ENCODE measurements around the gene ABHD2.

Gene ABHD2

GRCh38 chr15:89178307-89178977 lies 90.2 kb downstream of the ABHD2 start:
- Histone ChIP-seq H3K27ac (ENCODE audit: low read depth, low read length) (no peak overlapping the region), H3K79me1 (ENCODE audit: low read length) (no peaks in the 10 kb centered on the region), H3K4ac (ENCODE audit: low read depth, low read length) (no peak overlapping the region), H3K23ac (ENCODE audit: low read length) (no peak overlapping the region), H3K4me2 (ENCODE audit: low read length) (no peak overlapping the region), H4K8ac (ENCODE audit: low read depth, low read length) (no peak overlapping the region), H3K14ac (ENCODE audit: low read length) (no peak overlapping the region), H2BK12ac (ENCODE audit: low read length) (no peak overlapping the region), H3K27me3 (ENCODE audit: insufficient read depth, low read length) (no peaks in the 10 kb centered on the region), H3K18ac (ENCODE audit: low read length) (no peak overlapping the region), H2AFZ (ENCODE audit: insufficient read depth, low read length, poor library complexity) (no peak overlapping the region), H3K4me3 (ENCODE audit: low read depth, low read length) (no peak overlapping the region), H3K79me2 (ENCODE audit: control insufficient read depth, insufficient read depth, low read length, poor library complexity) (no peaks in the 10 kb centered on the region), H3K9me3 (ENCODE audit: insufficient read depth, low read depth, low read length) (no peaks in the 10 kb centered on the region), H4K12ac (ENCODE audit: low read depth, low read length) (no peak overlapping the region), H2BK120ac (ENCODE audit: insufficient read depth, low read length, poor library complexity) (no peak overlapping the region), H2AK5ac (ENCODE audit: low read length) (no peak overlapping the region), H3K36me3 (ENCODE audit: control insufficient read depth in 1 of 2, insufficient read depth in 2 of 2, low read length in 2 of 2) (peaks cover 9 to 17% of the 10 kb centered on the region in 2 experiments), H2BK5ac (ENCODE audit: low read depth, low read length, poor library complexity) (no peak overlapping the region), H3K9ac (ENCODE audit: low read length) (no peak overlapping the region), H4K91ac (ENCODE audit: low read depth, low read length) (no peak overlapping the region), H3K4me1 (ENCODE audit: control insufficient read depth in 1 of 2, insufficient read depth in 2 of 2, low read length in 2 of 2) (peaks cover 0 to 3% of the 10 kb centered on the region in 2 experiments)
- no CpG with 5 or more reads among the region's 11 CpGs for WGBS (ENCODE audit: extremely low coverage, insufficient coverage, insufficient read length)
- DNase-seq, result no peak

GRCh38 chr15:89179966-89180875 lies 92.0 kb downstream of the ABHD2 start:
- Histone ChIP-seq H3K4me2 (ENCODE audit: low read length) (no peak overlapping the region), H3K79me2 (ENCODE audit: control insufficient read depth, insufficient read depth, low read length, poor library complexity) (no peaks in the 10 kb centered on the region), H2AFZ (ENCODE audit: insufficient read depth, low read length, poor library complexity) (no peak overlapping the region), H3K4ac (ENCODE audit: low read depth, low read length) (no peak overlapping the region), H3K27ac (ENCODE audit: low read depth, low read length) (no peak overlapping the region), H2AK5ac (ENCODE audit: low read length) (no peak overlapping the region), H3K9me3 (ENCODE audit: insufficient read depth, low read depth, low read length) (no peaks in the 10 kb centered on the region), H3K23ac (ENCODE audit: low read length) (no peak overlapping the region), H3K36me3 (ENCODE audit: control insufficient read depth in 1 of 2, insufficient read depth in 2 of 2, low read length in 2 of 2) (peaks cover 9 to 19% of the 10 kb centered on the region in 2 experiments), H3K18ac (ENCODE audit: low read length) (no peak overlapping the region), H2BK12ac (ENCODE audit: low read length) (no peak overlapping the region), H2BK120ac (ENCODE audit: insufficient read depth, low read length, poor library complexity) (no peak overlapping the region), H4K12ac (ENCODE audit: low read depth, low read length) (no peak overlapping the region), H3K14ac (ENCODE audit: low read length) (no peak overlapping the region), H4K91ac (ENCODE audit: low read depth, low read length) (no peak overlapping the region), H3K79me1 (ENCODE audit: low read length) (no peaks in the 10 kb centered on the region), H3K9ac (ENCODE audit: low read length) (no peak overlapping the region), H3K27me3 (ENCODE audit: insufficient read depth, low read length) (no peaks in the 10 kb centered on the region), H4K8ac (ENCODE audit: low read depth, low read length) (no peak overlapping the region), H3K4me1 (ENCODE audit: control insufficient read depth in 1 of 2, insufficient read depth in 2 of 2, low read length in 2 of 2) (peaks cover 0 to 3% of the 10 kb centered on the region in 2 experiments), H2BK5ac (ENCODE audit: low read depth, low read length, poor library complexity) (no peak overlapping the region), H3K4me3 (ENCODE audit: low read depth, low read length) (no peak overlapping the region)
- DNase-seq, result no peak
- no CpG with 5 or more reads among the region's 5 CpGs for WGBS (ENCODE audit: extremely low coverage, insufficient coverage, insufficient read length)

- H3K9ac ChIP-seq (ENCODE audit: low read length), result no peak overlapping the region
- no peaks in the 10 kb centered on the region for H3K4me1 ChIP-seq (ENCODE audit: control insufficient read depth in 1 of 2, insufficient read depth in 2 of 2, low read length in 2 of 2)
- H4K8ac ChIP-seq (ENCODE audit: low read depth, low read length), result no peak overlapping the region
- H4K91ac ChIP-seq (ENCODE audit: low read depth, low read length), result no peak overlapping the region
- H2AK5ac ChIP-seq (ENCODE audit: low read length), result no peak overlapping the region
- no peak for DNase-seq
- no peaks in the 10 kb centered on the region for H3K9me3 ChIP-seq (ENCODE audit: insufficient read depth, low read depth, low read length)
- H3K27me3 ChIP-seq (ENCODE audit: insufficient read depth, low read length), result no peaks in the 10 kb centered on the region
- H3K4me3 ChIP-seq (ENCODE audit: low read depth, low read length), result no peak overlapping the region
- H2BK12ac ChIP-seq (ENCODE audit: low read length), result no peak overlapping the region
- no peak overlapping the region for H3K23ac ChIP-seq (ENCODE audit: low read length)
- H2AFZ ChIP-seq (ENCODE audit: insufficient read depth, low read length, poor library complexity), result no peak overlapping the region
- no peak overlapping the region for H3K14ac ChIP-seq (ENCODE audit: low read length)
- no peak overlapping the region for H2BK5ac ChIP-seq (ENCODE audit: low read depth, low read length, poor library complexity)
- H3K18ac ChIP-seq (ENCODE audit: low read length), result no peak overlapping the region
- H3K79me1 ChIP-seq (ENCODE audit: low read length), result no peaks in the 10 kb centered on the region
- no peaks in the 10 kb centered on the region for H3K79me2 ChIP-seq (ENCODE audit: control insufficient read depth, insufficient read depth, low read length, poor library complexity)
- H3K4ac ChIP-seq (ENCODE audit: low read depth, low read length), result no peak overlapping the region
- peaks cover 9 to 16% of the 10 kb centered on the region in 2 experiments for H3K36me3 ChIP-seq (ENCODE audit: control insufficient read depth in 1 of 2, insufficient read depth in 2 of 2, low read length in 2 of 2)
- H3K27ac ChIP-seq (ENCODE audit: low read depth, low read length), result no peak overlapping the region
- H3K4me2 ChIP-seq (ENCODE audit: low read length), result no peak overlapping the region
- no peak overlapping the region for H2BK120ac ChIP-seq (ENCODE audit: insufficient read depth, low read length, poor library complexity)
- H4K12ac ChIP-seq (ENCODE audit: low read depth, low read length), result no peak overlapping the region
- no CpG with 5 or more reads among the region's 6 CpGs for WGBS (ENCODE audit: extremely low coverage, insufficient coverage, insufficient read length)
These were observed 96.1 kb downstream of the ABHD2 start for GRCh38 chr15:89184357-89184756.

- no peak overlapping the region for H2AFZ ChIP-seq (ENCODE audit: insufficient read depth, low read length, poor library complexity)
- no CpG with 5 or more reads among the region's 12 CpGs for WGBS (ENCODE audit: extremely low coverage, insufficient coverage, insufficient read length)
- H3K9me3 ChIP-seq (ENCODE audit: insufficient read depth, low read depth, low read length), result no peaks in the 10 kb centered on the region
- no peak overlapping the region for H2AK5ac ChIP-seq (ENCODE audit: low read length)
- DNase-seq, result no peak
- H4K91ac ChIP-seq (ENCODE audit: low read depth, low read length), result no peak overlapping the region
- no peak overlapping the region for H2BK120ac ChIP-seq (ENCODE audit: insufficient read depth, low read length, poor library complexity)
- no peaks in the 10 kb centered on the region for H3K79me2 ChIP-seq (ENCODE audit: control insufficient read depth, insufficient read depth, low read length, poor library complexity)
- H4K8ac ChIP-seq (ENCODE audit: low read depth, low read length), result no peak overlapping the region
- H2BK12ac ChIP-seq (ENCODE audit: low read length), result no peak overlapping the region
- no peak overlapping the region for H3K9ac ChIP-seq (ENCODE audit: low read length)
- no peak overlapping the region for H3K27ac ChIP-seq (ENCODE audit: low read depth, low read length)
- no peak overlapping the region for H3K4me2 ChIP-seq (ENCODE audit: low read length)
- no peak overlapping the region for H3K23ac ChIP-seq (ENCODE audit: low read length)
- no peaks in the 10 kb centered on the region for H3K79me1 ChIP-seq (ENCODE audit: low read length)
- H3K27me3 ChIP-seq (ENCODE audit: insufficient read depth, low read length), result no peaks in the 10 kb centered on the region
- H4K12ac ChIP-seq (ENCODE audit: low read depth, low read length), result no peak overlapping the region
- H3K4me3 ChIP-seq (ENCODE audit: low read depth, low read length), result no peak overlapping the region
- no peak overlapping the region for H3K18ac ChIP-seq (ENCODE audit: low read length)
- H3K36me3 ChIP-seq (ENCODE audit: control insufficient read depth in 1 of 2, insufficient read depth in 2 of 2, low read length in 2 of 2), result peaks cover 9 to 19% of the 10 kb centered on the region in 2 experiments
- H2BK5ac ChIP-seq (ENCODE audit: low read depth, low read length, poor library complexity), result no peak overlapping the region
- H3K4ac ChIP-seq (ENCODE audit: low read depth, low read length), result no peak overlapping the region
- no peaks in the 10 kb centered on the region for H3K4me1 ChIP-seq (ENCODE audit: control insufficient read depth in 1 of 2, insufficient read depth in 2 of 2, low read length in 2 of 2)
- no peak overlapping the region for H3K14ac ChIP-seq (ENCODE audit: low read length)
These were observed 96.8 kb downstream of the ABHD2 start for GRCh38 chr15:89184886-89185526.
